ENCODE data around the gene METTL24. TPM values are rescaled to one million over a fixed set of nuclear protein-coding genes. Genes with fewer than 3 reads are reported as not detected.
"Not testable (repeated sequence)": the region's sequence is repeated elsewhere in the genome, so short reads cannot be mapped to it uniquely, and the experiment has no call there.

METTL24 gene
- total RNA-seq, 1 donor from 2014 or later = 3.2 TPM

GRCh38 chr6:110352563-110353262 lies 5.4 kb downstream of the METTL24 start:
- peak; percentile 47 for DNase-seq (ENCODE audit: low spot score)
- TF ChIP-seq EZH2 (IDR thresholded peaks at IDR 0.05) = no peak
- TF ChIP-seq, protein P1, sequence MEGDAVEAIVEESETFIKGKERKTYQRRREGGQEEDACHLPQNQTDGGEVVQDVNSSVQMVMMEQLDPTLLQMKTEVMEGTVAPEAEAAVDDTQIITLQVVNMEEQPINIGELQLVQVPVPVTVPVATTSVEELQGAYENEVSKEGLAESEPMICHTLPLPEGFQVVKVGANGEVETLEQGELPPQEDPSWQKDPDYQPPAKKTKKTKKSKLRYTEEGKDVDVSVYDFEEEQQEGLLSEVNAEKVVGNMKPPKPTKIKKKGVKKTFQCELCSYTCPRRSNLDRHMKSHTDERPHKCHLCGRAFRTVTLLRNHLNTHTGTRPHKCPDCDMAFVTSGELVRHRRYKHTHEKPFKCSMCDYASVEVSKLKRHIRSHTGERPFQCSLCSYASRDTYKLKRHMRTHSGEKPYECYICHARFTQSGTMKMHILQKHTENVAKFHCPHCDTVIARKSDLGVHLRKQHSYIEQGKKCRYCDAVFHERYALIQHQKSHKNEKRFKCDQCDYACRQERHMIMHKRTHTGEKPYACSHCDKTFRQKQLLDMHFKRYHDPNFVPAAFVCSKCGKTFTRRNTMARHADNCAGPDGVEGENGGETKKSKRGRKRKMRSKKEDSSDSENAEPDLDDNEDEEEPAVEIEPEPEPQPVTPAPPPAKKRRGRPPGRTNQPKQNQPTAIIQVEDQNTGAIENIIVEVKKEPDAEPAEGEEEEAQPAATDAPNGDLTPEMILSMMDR (IDR thresholded peaks at IDR 0.05) = no peak
- TF ChIP-seq EZH2phosphoT487 (IDR thresholded peaks at IDR 0.05) = no peak
- Histone ChIP-seq H3K4me2 (peak overlapping the region; percentile 33), H3K27me3 (peaks cover 15% of the 10 kb centered on the region), H3K79me2 (ENCODE audit: low read depth) (no peaks in the 10 kb centered on the region), H3K9ac (no peak overlapping the region), H3F3A (ENCODE audit: low read depth) (peaks cover 33% of the 10 kb centered on the region), H3K9me3 (ENCODE audit: low read depth) (no peaks in the 10 kb centered on the region), H3K36me3 (no peaks in the 10 kb centered on the region), H3K4me1 (peaks cover 62% of the 10 kb centered on the region), H3K27ac (peak overlapping the region; percentile 34), H4K20me1 (ENCODE audit: low read depth) (no peaks in the 10 kb centered on the region), H2AFZ (replicated peaks) (peak overlapping the region; percentile 7), H3K4me3 (no peak overlapping the region)
- peaks cover 19% of the 10 kb centered on the region for H3K27me3 Mint-ChIP-seq (ENCODE audit: insufficient read depth, low read depth)
- H3K4me3 Mint-ChIP-seq = no peak overlapping the region
- peak overlapping the region; percentile 95 for H3K27ac Mint-ChIP-seq
- peaks cover 2% of the 10 kb centered on the region for H3K36me3 Mint-ChIP-seq
- peaks cover 4% of the 10 kb centered on the region for H3K9me3 Mint-ChIP-seq
- peaks cover 85% of the 10 kb centered on the region for H3K4me1 Mint-ChIP-seq

- no peak overlapping the region for H3K27ac ChIP-seq
- H3K79me2 ChIP-seq (ENCODE audit: low read depth) = no peaks in the 10 kb centered on the region
- Mint-ChIP-seq H3K36me3 (peaks cover 2% of the 10 kb centered on the region), H3K27ac (peak overlapping the region; percentile 48), H3K4me3 (no peak overlapping the region), H3K4me1 (peaks cover 78% of the 10 kb centered on the region), H3K9me3 (peaks cover 2% of the 10 kb centered on the region), H3K27me3 (ENCODE audit: insufficient read depth, low read depth) (peaks cover 15% of the 10 kb centered on the region)
- TF ChIP-seq EZH2phosphoT487 (IDR thresholded peaks at IDR 0.05) (no peak), EZH2 (IDR thresholded peaks at IDR 0.05) (no peak)
- TF ChIP-seq, protein P1 (IDR thresholded peaks at IDR 0.05) = no peak
- H3K4me1 ChIP-seq = peaks cover 56% of the 10 kb centered on the region
- no peaks in the 10 kb centered on the region for H3K36me3 ChIP-seq
- no peaks in the 10 kb centered on the region for H3K9me3 ChIP-seq (ENCODE audit: low read depth)
- peaks cover 26% of the 10 kb centered on the region for H3F3A ChIP-seq (ENCODE audit: low read depth)
- peaks cover 7% of the 10 kb centered on the region for H3K27me3 ChIP-seq
- no peak overlapping the region for H2AFZ ChIP-seq (replicated peaks)
- H3K4me3 ChIP-seq = no peak overlapping the region
- H3K9ac ChIP-seq = no peak overlapping the region
- no peak for DNase-seq (ENCODE audit: low spot score)
- H3K4me2 ChIP-seq = peak overlapping the region; percentile 33
- no peaks in the 10 kb centered on the region for H4K20me1 ChIP-seq (ENCODE audit: low read depth)
These were observed 6.2 kb downstream of the METTL24 start for GRCh38 chr6:110351986-110352385.

- H3K79me2 ChIP-seq (ENCODE audit: low read depth) = no peaks in the 10 kb centered on the region
- Mint-ChIP-seq H3K9me3 (no peaks in the 10 kb centered on the region), H3K4me3 (no peak overlapping the region), H3K27me3 (ENCODE audit: insufficient read depth, low read depth) (peaks cover 14% of the 10 kb centered on the region), H3K27ac (no peak overlapping the region), H3K36me3 (no peaks in the 10 kb centered on the region), H3K4me1 (peaks cover 74% of the 10 kb centered on the region)
- peaks cover 3% of the 10 kb centered on the region for H3K27me3 ChIP-seq
- H2AFZ ChIP-seq (replicated peaks) = no peak overlapping the region
- H4K20me1 ChIP-seq (ENCODE audit: low read depth) = no peaks in the 10 kb centered on the region
- no peak overlapping the region for H3K27ac ChIP-seq
- no peaks in the 10 kb centered on the region for H3K36me3 ChIP-seq
- H3K4me2 ChIP-seq = no peak overlapping the region
- TF ChIP-seq, protein P1 (IDR thresholded peaks at IDR 0.05) = no peak
- no peak for TF ChIP-seq EZH2phosphoT487 (IDR thresholded peaks at IDR 0.05)
- no peak for TF ChIP-seq EZH2 (IDR thresholded peaks at IDR 0.05)
- no peak overlapping the region for H3K4me3 ChIP-seq
- H3F3A ChIP-seq (ENCODE audit: low read depth) = peaks cover 22% of the 10 kb centered on the region
- no peak overlapping the region for H3K9ac ChIP-seq
- DNase-seq (ENCODE audit: low spot score) = no peak
- H3K9me3 ChIP-seq (ENCODE audit: low read depth) = no peaks in the 10 kb centered on the region
- peaks cover 52% of the 10 kb centered on the region for H3K4me1 ChIP-seq
These were observed 6.6 kb downstream of the METTL24 start for GRCh38 chr6:110351546-110351945.

- H3K27me3 ChIP-seq; H2AFZ ChIP-seq (replicated peaks); H3K4me2 ChIP-seq; H4K20me1 ChIP-seq (ENCODE audit: low read depth); H3K9me3 Mint-ChIP-seq; H3K79me2 ChIP-seq (ENCODE audit: low read depth); H3K36me3 ChIP-seq; H3K27ac Mint-ChIP-seq; H3K9me3 ChIP-seq (ENCODE audit: low read depth); H3K27me3 Mint-ChIP-seq (ENCODE audit: insufficient read depth, low read depth); H3K4me3 Mint-ChIP-seq; H3K9ac ChIP-seq; DNase-seq (ENCODE audit: low spot score); H3K27ac ChIP-seq; H3K36me3 Mint-ChIP-seq; H3K4me3 ChIP-seq: not testable (repeated sequence)
- Histone ChIP-seq H3K4me1 (peaks cover 44% of the 10 kb centered on the region), H3F3A (ENCODE audit: low read depth) (peaks cover 15% of the 10 kb centered on the region)
- peaks cover 65% of the 10 kb centered on the region for H3K4me1 Mint-ChIP-seq
These were observed 7.6 kb downstream of the METTL24 start for GRCh38 chr6:110350593-110350992.
